Umbilical cord (tissue), 2 donors: ENCODE data around the gene MSANTD1. TPM values are rescaled to one million over a fixed set of nuclear protein-coding genes. Genes with fewer than 3 reads are reported as not detected.

ENCODE experiments used
- DNase-seq: peaks from one replicate; pipeline ENCODE4 v3.0.0-alpha.2; 2015; ENCODE audit warnings: low spot score
- total RNA-seq: library from RNA; depleted of rRNA; stranded (reverse); fragments of >200 nt; gene quantifications from one replicate; pipeline ENCODE4 v1.2.3, GENCODE V29; 2014; ENCODE audit warnings: low replicate concordance; ENCODE audit not compliant: insufficient read depth

MSANTD1 gene
- total RNA-seq, 1 donor from 2014 or later = 10.6 TPM

DNA sequence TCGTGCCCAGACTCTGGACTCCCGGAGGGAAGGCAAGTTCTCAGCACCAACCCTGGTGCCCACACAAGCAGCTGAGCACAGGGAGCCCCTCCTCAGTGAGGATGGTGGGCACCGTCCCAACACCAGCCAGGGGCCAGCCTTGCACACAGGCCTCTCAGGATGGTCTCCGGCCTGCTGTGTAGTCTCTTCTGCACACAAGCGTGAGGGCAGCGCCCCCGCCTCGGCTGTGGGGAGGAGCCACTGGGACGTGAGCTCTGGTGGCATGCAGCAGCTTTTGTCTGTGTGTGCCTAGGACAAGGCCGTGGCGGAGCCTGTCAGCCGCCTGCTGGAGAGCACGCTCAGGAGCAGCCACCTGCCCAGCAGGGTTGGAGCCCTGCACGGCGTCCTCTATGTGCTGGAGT, 16.1 kb upstream of the MSANTD1 start:
- no peak for DNase-seq

DNA sequence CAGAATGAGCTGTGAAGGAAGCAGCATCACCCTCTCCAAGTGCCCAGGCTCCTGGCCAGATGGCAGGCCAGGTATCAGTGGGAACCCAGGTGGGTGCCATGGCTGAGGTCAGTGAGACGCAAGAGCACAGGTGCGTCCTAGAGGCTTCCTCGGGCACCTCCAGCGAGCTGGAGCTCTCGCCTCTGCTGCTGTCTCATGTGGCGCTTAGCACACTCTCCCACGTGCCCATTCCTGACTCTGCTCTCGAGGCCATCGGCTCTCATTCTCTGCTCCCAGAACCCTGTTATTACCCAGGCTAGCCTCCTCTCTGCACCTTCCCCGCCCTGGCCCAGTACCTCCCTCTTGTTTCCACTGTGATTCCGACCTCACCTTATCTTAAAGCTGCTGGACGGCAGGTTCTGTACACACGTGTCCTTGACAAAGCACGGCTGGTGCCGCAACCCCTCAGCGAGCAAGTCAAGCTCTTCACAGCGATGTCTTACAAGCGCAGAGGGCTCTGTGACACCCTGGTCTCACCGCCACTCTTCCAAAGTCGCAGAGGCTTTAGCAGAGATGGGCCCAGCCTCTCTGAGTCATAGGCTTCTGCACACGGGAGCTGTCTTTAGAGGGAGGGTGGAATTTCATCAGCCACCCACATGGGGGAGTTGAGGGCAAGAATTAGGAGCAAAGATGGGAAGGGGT, 15.4 kb upstream of the MSANTD1 start:
- DNase-seq = no peak

DNA sequence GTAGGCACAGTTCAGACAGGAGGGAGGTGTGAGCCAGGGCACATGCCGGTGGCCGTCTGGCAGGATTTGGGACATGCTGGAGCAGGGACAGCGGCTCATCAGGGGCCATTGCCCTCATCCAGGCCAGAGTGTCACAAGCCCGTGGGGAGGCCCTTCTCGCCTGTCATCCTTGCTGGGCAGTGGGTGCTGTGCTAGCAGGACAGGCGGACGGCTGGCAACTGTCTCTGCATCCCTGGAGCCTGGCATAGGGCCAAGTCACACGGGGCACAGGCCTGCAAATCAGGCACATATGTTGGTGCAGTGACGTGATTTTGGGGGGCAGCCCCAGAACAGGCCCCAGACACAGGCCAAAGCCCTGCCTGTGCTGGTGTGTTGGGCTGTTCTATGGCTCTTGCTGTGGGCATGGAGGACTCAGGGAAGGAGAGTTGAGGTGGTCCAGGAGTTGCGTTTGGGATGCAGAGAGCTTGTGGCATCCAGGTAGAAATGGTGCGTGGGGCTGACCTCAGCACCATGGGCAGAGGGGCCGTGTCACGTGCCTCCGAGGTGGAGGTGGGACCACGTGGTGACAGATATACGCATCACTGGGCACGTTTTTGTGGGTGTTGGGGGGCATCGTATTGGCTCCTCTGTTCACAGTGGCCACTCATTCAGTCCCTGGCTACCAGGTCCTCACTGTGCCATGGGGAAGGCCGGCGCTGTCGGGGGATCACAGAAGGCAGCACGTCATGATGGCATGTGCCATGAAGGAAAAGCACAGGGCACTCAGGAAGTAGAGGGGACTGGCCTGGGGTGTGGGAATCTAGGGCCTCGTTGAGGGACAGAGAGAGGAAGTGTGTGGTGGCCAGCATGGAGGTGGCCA, 14.6 kb upstream of the MSANTD1 start:
- DNase-seq = no peak

DNA sequence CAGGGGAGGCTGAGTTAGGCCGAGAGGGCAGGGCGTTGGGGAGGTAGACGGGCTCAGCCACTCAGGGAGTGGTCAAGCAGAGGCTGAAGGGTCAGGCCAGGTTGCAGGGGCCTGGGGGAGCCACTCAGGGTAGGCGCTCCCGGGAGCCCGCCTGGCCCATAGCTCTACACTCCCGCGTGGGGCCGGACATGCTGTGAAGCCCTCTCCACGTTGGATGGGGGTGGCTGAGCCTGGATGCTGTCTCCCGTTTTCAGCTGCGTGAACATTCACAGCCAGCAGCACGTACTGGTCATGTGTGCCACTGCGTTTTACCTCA, 14.0 kb upstream of the MSANTD1 start:
- DNase-seq = no peak

DNA sequence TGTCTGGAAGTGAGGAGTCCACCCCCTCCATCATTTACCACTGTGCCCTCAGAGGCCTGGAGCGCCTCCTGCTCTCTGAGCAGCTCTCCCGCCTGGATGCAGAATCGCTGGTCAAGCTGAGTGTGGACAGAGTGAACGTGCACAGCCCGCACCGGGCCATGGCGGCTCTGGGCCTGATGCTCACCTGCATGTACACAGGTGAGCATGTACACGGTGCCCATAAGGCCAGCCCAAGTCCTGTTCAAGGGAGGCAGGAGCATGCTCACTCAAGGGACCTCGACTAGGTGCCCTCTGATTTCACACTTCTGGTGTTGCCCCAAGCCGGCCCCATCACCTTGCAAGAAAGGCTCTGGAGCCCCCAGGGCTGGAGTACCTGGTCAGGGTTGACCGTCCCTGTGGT, 13.4 kb upstream of the MSANTD1 start:
- DNase-seq = no peak

DNA sequence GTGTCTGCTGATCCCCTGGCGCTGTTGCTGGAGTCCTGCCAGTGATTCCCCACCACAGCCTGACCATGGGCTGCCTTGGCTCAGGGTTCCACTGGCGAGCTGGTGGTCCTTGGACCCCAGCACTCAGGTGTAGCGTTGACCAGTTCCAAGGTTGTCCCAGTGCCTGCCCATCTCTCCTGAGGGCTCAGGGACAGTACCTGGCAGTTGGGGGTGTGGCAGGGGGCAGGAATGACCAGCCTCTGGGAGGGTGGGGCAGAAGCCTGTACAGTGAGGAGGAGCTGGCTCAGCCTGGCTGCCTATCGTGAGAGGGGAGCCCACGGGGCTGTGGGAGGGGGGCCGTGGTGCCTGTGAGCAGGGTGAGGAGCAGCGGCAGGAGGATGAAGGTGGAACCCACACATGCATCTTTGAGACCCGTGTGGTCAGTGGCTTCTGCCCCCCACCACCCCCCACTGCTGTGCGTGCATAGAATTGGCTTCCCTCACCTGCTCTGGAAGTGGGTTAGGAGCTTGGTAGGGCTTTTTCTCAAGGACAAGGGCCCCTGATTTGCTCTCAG, 12.6 kb upstream of the MSANTD1 start:
- DNase-seq = no peak

DNA sequence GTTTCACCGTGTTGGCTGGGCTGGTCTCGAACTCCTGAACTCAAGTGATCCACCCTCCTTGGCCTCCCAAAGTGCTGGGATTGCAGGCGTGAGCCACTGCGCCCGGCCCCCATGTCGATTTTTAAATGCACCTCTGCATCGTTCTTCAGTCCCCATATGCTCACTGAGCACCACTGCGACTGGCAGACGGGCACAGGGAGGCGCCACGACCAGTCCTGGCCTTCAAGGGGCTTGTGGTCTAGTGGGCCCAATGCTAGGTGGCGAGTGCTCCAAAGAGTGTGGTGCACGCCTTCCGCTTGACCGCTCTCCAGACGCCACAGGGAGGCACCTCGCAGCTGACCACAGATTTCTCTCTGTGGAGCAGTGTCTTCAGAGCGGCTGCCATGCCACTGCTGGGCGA, 11.7 kb upstream of the MSANTD1 start:
- no peak for DNase-seq

DNA sequence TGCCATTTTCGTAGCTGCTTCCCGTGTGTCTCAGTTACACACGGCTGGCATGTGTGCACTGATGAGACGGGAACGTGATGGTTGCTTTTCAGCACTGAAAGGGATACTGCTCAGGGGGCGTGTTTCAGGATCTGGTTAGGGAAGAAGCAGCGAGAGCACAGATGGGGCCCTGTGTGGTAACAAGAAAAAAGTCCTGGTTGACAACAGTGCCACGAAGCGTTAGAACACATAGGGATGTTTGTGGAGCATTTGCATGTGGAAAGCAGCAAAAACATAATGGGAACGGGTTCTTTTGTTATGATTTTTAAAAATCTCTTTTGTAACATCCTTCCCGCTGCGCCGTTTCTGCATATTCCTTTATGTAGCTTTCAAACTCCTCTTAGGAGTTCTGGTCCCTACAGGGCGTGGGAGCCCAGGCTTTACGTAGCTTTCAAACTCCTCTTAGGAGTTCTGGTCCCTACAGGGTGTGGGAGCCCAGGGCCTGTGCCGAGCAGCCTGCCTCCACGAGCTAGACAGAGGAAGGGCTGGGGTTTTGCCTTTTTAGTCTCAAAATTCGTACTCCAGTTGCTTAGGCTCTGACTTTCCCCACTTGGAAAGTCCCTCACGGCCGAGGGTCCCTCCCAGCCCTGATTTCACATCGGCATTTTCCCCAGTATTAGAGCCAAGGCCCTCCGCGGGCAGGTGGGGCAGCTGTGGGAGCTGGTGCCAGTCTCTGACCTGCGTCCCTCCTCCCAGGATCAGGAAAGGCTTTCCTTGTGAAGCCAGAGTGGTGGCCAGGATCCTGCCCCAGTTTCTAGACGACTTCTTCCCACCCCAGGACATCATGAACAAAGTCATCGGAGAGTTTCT, 11.0 kb upstream of the MSANTD1 start:
- DNase-seq = no peak

DNA sequence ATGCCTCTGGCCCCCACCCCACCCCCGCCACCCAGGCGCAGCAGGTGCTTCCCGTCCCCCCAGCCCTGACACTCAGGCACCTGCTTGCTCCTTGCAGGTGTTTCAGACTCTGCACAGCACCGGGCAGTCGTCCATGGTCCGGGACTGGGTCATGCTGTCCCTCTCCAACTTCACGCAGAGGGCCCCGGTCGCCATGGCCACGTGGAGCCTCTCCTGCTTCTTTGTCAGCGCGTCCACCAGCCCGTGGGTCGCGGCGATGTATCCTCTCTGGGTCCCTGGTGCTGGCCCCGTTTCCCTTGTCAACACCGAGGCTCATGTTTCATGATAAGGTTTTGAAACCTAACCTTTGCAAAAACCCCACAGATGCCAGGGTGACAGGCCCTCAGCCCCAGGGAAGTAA, 10.2 kb upstream of the MSANTD1 start:
- no peak for DNase-seq

DNA sequence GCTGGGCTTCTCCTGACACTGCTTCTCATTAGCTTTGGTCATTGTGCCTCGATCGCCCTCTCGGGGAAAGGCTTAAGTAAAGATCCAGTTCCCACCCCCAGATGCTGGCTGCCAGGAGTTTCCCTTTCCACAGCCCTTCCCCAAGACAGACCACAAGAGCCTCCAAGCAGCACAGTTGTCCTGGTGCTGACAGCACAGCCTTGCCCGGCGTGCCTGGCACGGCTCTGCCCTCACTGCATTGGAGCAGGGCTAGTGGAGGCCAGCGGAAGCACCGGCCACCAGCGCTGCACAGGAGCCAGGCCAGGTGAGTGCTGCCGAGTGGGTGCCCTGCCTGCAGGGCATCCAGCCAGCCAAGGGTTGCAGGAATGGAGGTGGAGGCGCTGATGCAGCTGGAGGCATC, 9.7 kb upstream of the MSANTD1 start:
- DNase-seq = no peak

DNA sequence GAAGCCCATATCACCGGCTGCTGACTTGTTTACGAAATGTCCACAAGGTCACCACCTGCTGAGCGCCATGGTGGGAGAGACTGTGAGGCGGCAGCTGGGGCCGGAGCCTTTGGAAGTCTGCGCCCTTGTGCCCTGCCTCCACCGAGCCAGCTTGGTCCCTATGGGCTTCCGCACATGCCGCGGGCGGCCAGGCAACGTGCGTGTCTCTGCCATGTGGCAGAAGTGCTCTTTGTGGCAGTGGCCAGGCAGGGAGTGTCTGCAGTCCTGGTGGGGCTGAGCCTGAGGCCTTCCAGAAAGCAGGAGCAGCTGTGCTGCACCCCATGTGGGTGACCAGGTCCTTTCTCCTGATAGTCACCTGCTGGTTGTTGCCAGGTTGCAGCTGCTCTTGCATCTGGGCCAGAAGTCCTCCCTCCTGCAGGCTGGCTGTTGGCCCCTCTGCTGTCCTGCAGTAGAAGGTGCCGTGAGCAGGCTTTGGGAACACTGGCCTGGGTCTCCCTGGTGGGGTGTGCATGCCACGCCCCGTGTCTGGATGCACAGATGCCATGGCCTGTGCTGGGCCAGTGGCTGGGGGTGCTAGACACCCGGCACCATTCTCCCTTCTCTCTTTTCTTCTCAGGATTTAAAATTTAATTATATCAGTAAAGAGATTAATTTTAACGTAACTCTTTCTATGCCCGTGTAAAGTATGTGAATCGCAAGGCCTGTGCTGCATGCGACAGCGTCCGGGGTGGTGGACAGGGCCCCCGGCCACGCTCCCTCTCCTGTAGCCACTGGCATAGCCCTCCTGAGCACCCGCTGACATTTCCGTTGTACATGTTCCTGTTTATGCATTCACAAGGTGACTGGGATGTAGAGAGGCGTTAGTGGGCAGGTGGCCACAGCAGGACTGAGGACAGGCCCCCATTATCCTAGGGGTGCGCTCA, 8.7 kb upstream of the MSANTD1 start:
- DNase-seq = no peak

DNA sequence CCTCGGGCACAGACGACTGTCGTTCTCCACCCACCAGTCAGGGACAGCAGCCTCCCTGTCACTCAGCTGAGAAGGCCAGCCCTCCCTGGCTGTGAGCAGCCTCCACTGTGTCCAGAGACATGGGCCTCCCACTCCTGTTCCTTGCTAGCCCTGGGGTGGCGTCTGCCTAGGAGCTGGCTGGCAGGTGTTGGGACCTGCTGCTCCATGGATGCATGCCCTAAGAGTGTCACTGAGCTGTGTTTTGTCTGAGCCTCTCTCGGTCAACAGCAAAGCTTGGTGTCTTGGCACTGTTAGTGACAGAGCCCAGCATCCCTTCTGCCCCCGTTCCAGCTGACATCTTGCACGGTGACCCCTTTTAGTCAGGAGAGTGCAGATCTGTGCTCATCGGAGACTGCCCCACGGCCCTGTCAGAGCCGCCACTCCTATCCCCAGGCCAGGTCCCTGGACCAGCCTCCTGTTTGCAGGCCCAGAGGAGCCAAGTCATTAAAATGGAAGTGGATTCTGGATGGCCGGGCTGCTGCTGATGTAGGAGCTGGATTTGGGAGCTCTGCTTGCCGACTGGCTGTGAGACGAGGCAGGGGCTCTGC, 7.9 kb upstream of the MSANTD1 start:
- no peak for DNase-seq

DNA sequence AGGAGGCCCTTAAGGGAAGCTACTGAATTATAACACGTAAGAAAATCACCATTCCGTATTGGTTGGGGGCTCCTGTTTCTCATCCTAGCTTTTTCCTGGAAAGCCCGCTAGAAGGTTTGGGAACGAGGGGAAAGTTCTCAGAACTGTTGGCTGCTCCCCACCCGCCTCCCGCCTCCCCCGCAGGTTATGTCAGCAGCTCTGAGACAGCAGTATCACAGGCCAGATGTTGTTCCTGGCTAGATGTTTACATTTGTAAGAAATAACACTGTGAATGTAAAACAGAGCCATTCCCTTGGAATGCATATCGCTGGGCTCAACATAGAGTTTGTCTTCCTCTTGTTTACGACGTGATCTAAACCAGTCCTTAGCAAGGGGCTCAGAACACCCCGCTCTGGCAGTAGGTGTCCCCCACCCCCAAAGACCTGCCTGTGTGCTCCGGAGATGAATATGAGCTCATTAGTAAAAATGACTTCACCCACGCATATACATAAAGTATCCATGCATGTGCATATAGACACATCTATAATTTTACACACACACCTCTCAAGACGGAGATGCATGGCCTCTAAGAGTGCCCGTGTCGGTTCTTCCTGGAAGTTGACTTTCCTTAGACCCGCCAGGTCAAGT, 6.9 kb upstream of the MSANTD1 start:
- DNase-seq = peak; percentile 77

DNA sequence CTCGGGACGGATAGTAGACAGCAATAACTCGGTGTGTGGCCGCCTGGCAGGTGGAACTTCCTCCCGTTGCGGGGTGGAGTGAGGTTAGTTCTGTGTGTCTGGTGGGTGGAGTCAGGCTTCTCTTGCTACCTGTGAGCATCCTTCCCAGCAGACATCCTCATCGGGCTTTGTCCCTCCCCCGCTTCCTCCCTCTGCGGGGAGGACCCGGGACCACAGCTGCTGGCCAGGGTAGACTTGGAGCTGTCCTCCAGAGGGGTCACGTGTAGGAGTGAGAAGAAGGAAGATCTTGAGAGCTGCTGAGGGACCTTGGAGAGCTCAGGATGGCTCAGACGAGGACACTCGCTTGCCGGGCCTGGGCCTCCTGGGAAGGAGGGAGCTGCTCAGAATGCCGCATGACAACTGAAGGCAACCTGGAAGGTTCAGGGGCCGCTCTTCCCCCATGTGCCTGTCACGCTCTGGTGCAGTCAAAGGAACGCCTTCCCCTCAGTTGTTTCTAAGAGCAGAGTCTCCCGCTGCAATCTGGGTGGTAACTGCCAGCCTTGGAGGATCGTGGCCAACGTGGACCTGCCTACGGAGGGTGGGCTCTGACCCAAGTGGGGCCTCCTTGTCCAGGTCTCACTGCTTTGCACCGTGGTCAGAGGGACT, 5.7 kb upstream of the MSANTD1 start:
- DNase-seq = no peak

DNA sequence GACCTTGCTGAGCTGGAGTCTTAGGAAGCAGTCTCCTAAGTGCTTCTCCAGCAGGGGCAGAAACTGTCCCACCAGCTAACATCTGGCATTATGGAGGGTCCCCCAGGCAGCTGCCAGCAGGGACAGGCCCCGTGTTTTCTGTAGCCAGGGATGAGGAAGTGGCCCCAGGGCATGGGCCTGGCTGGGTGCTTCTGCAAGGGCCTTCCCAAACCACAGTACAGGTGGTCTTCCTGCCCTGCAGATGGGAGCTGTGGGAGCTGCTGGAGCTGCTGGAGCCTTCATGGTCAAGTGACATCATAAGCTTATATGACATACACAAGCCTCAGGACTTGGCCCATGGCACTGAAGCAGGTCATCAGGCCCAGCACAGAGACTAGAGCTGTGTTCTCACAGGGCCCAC, 5.0 kb upstream of the MSANTD1 start:
- DNase-seq = no peak

DNA sequence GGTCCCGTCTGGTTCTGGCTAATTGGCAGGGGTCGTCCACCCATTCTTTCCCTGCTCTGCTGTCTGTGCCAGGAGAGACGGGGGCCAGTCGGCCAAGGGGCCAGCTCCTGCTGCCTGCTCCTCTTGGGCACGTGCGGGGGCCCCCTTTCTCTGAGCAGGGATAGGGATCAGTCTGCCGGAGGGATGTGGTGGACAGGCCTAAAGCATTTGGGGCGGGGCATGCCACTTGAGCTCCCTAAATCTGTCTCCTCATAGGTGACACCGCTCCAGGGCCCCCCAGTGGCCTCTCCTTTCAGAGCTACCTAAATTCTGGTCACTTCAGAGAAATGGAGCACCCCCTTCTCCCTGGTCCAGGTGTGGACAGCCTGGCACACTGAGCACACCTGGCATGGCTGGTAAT, 4.2 kb upstream of the MSANTD1 start:
- no peak for DNase-seq

DNA sequence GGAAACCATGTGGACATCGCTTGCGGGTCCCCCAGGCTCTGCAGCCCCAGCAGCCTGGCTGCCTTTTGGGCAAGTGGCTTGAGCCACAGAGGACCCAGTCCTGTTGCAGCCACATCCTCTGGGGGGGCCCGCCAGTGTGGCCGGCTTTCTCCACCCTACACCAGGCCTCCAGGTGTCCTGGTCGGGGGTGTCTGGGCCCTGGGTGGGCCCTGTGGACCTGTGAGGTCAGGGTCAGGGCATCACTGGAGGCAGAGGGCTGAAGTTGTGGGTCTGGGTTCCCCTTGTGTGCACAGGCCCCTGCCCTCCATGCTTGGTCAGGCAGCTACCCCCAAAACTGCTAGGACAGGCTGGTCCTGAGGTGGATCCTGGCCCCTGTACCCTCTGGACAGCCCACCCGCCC, 3.3 kb upstream of the MSANTD1 start:
- no peak for DNase-seq

DNA sequence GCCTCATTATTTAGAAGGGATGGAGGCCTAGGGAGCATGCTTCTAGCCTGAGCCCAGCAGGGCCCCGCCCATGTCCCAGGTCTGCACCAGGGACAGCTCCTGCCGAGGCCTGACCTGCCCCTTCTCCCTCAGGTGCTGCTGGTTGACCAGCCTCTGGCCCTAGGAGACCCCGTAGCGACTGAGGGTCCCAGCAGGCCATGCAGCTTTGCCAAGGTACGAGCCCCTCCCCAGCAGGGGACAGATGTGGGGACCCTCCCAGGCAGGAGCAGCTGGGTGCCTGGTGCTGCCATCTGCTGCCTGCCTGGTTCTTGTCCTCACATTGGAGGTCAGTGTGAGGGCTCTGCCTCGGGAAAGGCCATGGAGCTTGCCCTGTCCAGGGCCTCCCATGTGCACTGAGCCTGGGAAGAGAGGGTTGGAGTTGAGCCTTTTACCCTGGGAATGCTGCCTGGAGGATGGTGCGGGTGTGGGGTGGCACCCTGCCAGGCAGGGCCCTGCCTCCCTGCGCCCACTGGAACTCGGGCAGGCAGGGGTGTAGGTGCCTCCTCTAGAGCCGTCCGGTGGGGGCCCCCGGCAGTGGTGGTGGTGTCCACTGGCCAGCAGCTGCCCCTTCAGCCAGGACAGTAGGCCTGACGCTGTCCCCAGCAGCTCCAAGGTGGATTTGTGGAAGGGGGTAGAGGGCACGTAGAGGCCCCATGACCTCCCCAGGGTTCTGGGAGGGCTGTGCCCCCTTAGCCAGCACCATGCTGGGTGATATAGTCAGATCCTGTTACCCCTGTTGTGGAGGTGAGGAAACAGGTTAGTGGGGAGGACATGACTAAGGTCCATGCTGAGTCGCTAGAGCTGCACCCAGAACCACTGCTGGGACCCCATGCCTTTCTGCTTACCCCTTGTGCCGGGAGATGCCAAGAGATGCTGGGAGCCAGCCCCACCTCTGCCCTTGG, 2.2 kb upstream of the MSANTD1 start:
- no peak for DNase-seq
